Measurements from ENCODE around the gene DHRSX.

- TF ChIP-seq POLR2A (IDR thresholded peaks at IDR 0.05; ENCODE audit: control extremely low read depth in 1 of 2, low read depth in 2 of 2, low read length in 2 of 2) (no peak), RAD21 (IDR thresholded peaks at IDR 0.05 in 1 of 2, conservative IDR thresholded peaks at IDR 0.05 in 1 of 2; ENCODE audit: low read depth in 2 of 2, low read length in 2 of 2) (no peak), POLR2AphosphoS5 (IDR thresholded peaks at IDR 0.05; ENCODE audit: low read depth, low read length) (no peak), CTCF (IDR thresholded peaks at IDR 0.05; ENCODE audit: control extremely low read depth in 1 of 3, insufficient read depth in 1 of 3, low read depth in 1 of 3, low read length in 3 of 3) (no peak), RBBP5 (IDR thresholded peaks at IDR 0.05; ENCODE audit: borderline replicate concordance, low read depth, low read length) (no peak), TAF1 (IDR thresholded peaks at IDR 0.05; ENCODE audit: low read depth, low read length) (no peak), TCF12 (IDR thresholded peaks at IDR 0.05; ENCODE audit: low read depth, low read length) (no peak), RFX5 (IDR thresholded peaks at IDR 0.05; ENCODE audit: borderline replicate concordance, low read depth, low read length) (no peak), TAF7 (optimal IDR thresholded peaks at IDR 0.05; ENCODE audit: borderline replicate concordance, low read depth, low read length) (no peak)
These were observed 74.4 kb downstream of the DHRSX start for GRCh38 chrX:2426289-2426882.
